Astrocyte (in vitro differentiated cells and primary cell): ENCODE measurements around the gene SEC22A. TPM values are rescaled to one million over a fixed set of nuclear protein-coding genes. Genes with fewer than 3 reads are reported as not detected.

Source experiments
- DNase-seq: peaks from one replicate; pipeline ENCODE4 v3.0.0-alpha.2; 2010; ENCODE audit warnings: low read depth
- FAIRE-seq: peaks from 2 replicates; lab custom pipeline; 2011; peaks lifted over from hg19 to GRCh38; lab: Jason Lieb, UNC
- H2AFZ ChIP-seq: 2 replicates; pipeline ENCODE4 v1.6.0; 2012; ENCODE audit warnings: low read depth, low read length, inconsistent platforms
- H3K27ac ChIP-seq: 2 replicates; pipeline ENCODE4 v1.5.1; 2011; ENCODE audit warnings: low read depth, low read length, inconsistent platforms
- H3K27me3 ChIP-seq: 2 replicates; pipeline ENCODE4 v1.6.0; 2011; ENCODE audit warnings: low read length, inconsistent platforms; ENCODE audit not compliant: insufficient read depth
- H3K36me3 ChIP-seq: 2 replicates; pipeline ENCODE4 v1.5.1; 2011; ENCODE audit warnings: low read length, inconsistent platforms; ENCODE audit not compliant: insufficient read depth
- H3K4me1 ChIP-seq: 2 replicates; pipeline ENCODE4 v1.5.1; 2011; ENCODE audit warnings: low read length, inconsistent platforms; ENCODE audit not compliant: insufficient read depth
- H3K4me2 ChIP-seq: 2 replicates; pipeline ENCODE4 v1.6.0; 2012; ENCODE audit warnings: low read length, inconsistent platforms
- H3K4me3 ChIP-seq: 2 replicates; pipeline ENCODE4 v1.5.1; 2011; ENCODE audit warnings: low read depth, mild to moderate bottlenecking, low read length, inconsistent platforms; ENCODE audit not compliant: insufficient read depth
- H3K79me2 ChIP-seq: 2 replicates; pipeline ENCODE4 v1.6.0; 2012; ENCODE audit warnings: mild to moderate bottlenecking, low read length, inconsistent platforms; ENCODE audit not compliant: insufficient read depth
- H3K9ac ChIP-seq: 2 replicates; pipeline ENCODE4 v1.6.0; 2012; ENCODE audit warnings: mild to moderate bottlenecking, low read length, inconsistent platforms
- H3K9me3 ChIP-seq: 2 replicates; pipeline ENCODE4 v1.5.1; 2012; ENCODE audit warnings: low read depth, mild to moderate bottlenecking, low read length, inconsistent platforms; ENCODE audit not compliant: insufficient read depth
- H4K20me1 ChIP-seq: 2 replicates; pipeline ENCODE4 v1.6.0; 2012; ENCODE audit warnings: low read length, inconsistent platforms; ENCODE audit not compliant: insufficient read depth
- H3K27ac Mint-ChIP-seq: one replicate; pipeline ENCODE4 v1.8.0; 2021; ENCODE audit warnings: mild to moderate bottlenecking, mixed read lengths; ENCODE audit not compliant: unreplicated experiment
- H3K27me3 Mint-ChIP-seq: one replicate; pipeline ENCODE4 v1.8.0; 2021; ENCODE audit warnings: low read depth, mixed read lengths; ENCODE audit not compliant: unreplicated experiment
- H3K36me3 Mint-ChIP-seq: one replicate; pipeline ENCODE4 v1.8.0; 2021; ENCODE audit warnings: low read depth, mixed read lengths; ENCODE audit not compliant: unreplicated experiment
- H3K4me1 Mint-ChIP-seq: one replicate; pipeline ENCODE4 v1.8.0; 2021; ENCODE audit warnings: low read depth, mixed read lengths; ENCODE audit not compliant: unreplicated experiment
- H3K4me3 Mint-ChIP-seq: one replicate; pipeline ENCODE4 v1.8.0; 2021; ENCODE audit warnings: mild to moderate bottlenecking, moderate library complexity, mixed read lengths; ENCODE audit not compliant: unreplicated experiment
- H3K9me3 Mint-ChIP-seq: one replicate; pipeline ENCODE4 v1.8.0; 2021; ENCODE audit warnings: mild to moderate bottlenecking, mixed read lengths; ENCODE audit not compliant: unreplicated experiment
- CTCF ChIP-seq: IDR thresholded peaks from 2 replicates; pipeline ENCODE4 v1.5.1; 2011; ENCODE audit warnings: low read depth, mild to moderate bottlenecking, inconsistent platforms, low read length, moderate library complexity; ENCODE audit not compliant: insufficient read depth
- EZH2 ChIP-seq: IDR thresholded peaks from 2 replicates; pipeline ENCODE4 v1.6.1; 2012; ENCODE audit warnings: mild to moderate bottlenecking, low read length, inconsistent platforms; ENCODE audit not compliant: insufficient read depth
- total RNA-seq: library from RNA; stranded (reverse); gene quantifications from 2 replicates; pipeline ENCODE4 v1.2.1, GENCODE V29; 2021

SEC22A gene
- total RNA-seq, 1 donor from 2014 or later, result 10.9 TPM

- H3K9me3 Mint-ChIP-seq, result no peaks in the 10 kb centered on the region
- no peak overlapping the region for H2AFZ ChIP-seq
- peaks cover 13% of the 10 kb centered on the region for H3K4me1 Mint-ChIP-seq
- TF ChIP-seq EZH2 (no peak), CTCF (no peak)
- no peak overlapping the region for H3K27ac Mint-ChIP-seq
- no peaks in the 10 kb centered on the region for H3K4me1 ChIP-seq
- peaks cover 4% of the 10 kb centered on the region for H3K36me3 ChIP-seq
- H3K79me2 ChIP-seq, result no peaks in the 10 kb centered on the region
- no peak overlapping the region for H3K4me2 ChIP-seq
- no peaks in the 10 kb centered on the region for H3K27me3 ChIP-seq
- H3K9me3 ChIP-seq, result no peaks in the 10 kb centered on the region
- no peak overlapping the region for H3K9ac ChIP-seq
- no peak overlapping the region for H3K4me3 ChIP-seq
- H3K27me3 Mint-ChIP-seq, result no peaks in the 10 kb centered on the region
- FAIRE-seq (no peak), DNase-seq (no peak)
- no peak overlapping the region for H3K4me3 Mint-ChIP-seq
- peaks cover 12% of the 10 kb centered on the region for H3K36me3 Mint-ChIP-seq
- no peak overlapping the region for H3K27ac ChIP-seq
- peaks cover 2% of the 10 kb centered on the region for H4K20me1 ChIP-seq
These were observed 31.8 kb upstream of the SEC22A start for GRCh38 chr3:123169930-123170329.

DNA sequence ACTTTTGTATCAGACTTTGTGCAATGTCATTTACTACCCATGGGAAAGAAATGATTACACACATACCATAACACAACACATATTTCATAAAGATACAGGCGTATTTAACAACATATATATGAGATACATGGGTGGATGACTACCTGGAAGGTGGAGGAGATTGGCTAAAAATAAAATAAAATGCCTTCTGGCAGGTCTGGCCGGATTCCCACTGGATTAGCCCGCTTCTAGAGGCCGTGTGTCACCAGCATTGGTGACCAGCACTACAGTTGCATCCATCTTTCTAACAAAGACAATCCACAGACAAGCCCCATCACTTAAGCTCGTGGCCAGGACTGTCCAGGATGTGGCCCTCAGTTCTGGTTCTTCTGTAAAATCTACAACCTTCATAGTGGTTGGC is 21.0 kb upstream of the SEC22A start:
- no peak overlapping the region for H3K4me3 Mint-ChIP-seq
- H3K9ac ChIP-seq, result no peak overlapping the region
- H3K27ac Mint-ChIP-seq, result no peak overlapping the region
- no peaks in the 10 kb centered on the region for H4K20me1 ChIP-seq
- H3K4me1 Mint-ChIP-seq, result no peaks in the 10 kb centered on the region
- no peaks in the 10 kb centered on the region for H3K9me3 Mint-ChIP-seq
- no peaks in the 10 kb centered on the region for H3K27me3 Mint-ChIP-seq
- no peak overlapping the region for H3K4me3 ChIP-seq
- no peaks in the 10 kb centered on the region for H3K4me1 ChIP-seq
- H3K36me3 ChIP-seq, result no peaks in the 10 kb centered on the region
- H3K36me3 Mint-ChIP-seq, result peaks cover 7% of the 10 kb centered on the region
- DNase-seq, result no peak
- H3K79me2 ChIP-seq, result no peaks in the 10 kb centered on the region
- H3K27me3 ChIP-seq, result no peaks in the 10 kb centered on the region
- TF ChIP-seq EZH2, result no peak
- no peak for TF ChIP-seq CTCF
- H3K4me2 ChIP-seq, result no peak overlapping the region
- H3K27ac ChIP-seq, result no peak overlapping the region
- H3K9me3 ChIP-seq, result no peaks in the 10 kb centered on the region
- H2AFZ ChIP-seq, result no peak overlapping the region
- FAIRE-seq, result no peak

DNA sequence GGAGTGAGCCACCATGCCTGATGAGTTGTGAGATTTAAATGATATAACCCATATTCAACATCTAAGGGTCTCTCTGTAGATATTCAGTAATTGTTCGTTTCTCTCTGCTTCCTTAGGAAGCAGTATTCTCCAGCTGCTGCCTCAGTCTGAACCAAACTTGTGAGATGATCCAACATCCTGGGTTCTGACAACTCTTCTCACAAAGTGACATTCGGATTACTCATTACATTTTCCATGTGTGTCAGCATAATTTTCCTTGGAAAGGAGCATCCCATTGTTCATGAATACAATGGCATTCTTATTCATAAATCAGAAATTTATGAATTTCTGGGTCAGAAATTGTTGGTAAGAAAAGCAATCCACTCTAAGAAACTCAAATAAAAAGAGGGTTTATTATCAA is 15.0 kb upstream of the SEC22A start:
- H3K9me3 Mint-ChIP-seq, result peaks cover 2% of the 10 kb centered on the region
- DNase-seq, result no peak
- H3K4me3 ChIP-seq, result no peak overlapping the region
- H3K9ac ChIP-seq, result no peak overlapping the region
- H3K36me3 ChIP-seq, result no peaks in the 10 kb centered on the region
- no peaks in the 10 kb centered on the region for H3K9me3 ChIP-seq
- H3K4me3 Mint-ChIP-seq, result no peak overlapping the region
- no peaks in the 10 kb centered on the region for H4K20me1 ChIP-seq
- no peaks in the 10 kb centered on the region for H3K27me3 Mint-ChIP-seq
- peaks cover 5% of the 10 kb centered on the region for H3K36me3 Mint-ChIP-seq
- H3K27ac Mint-ChIP-seq, result no peak overlapping the region
- no peak for FAIRE-seq
- H3K79me2 ChIP-seq, result no peaks in the 10 kb centered on the region
- H3K27ac ChIP-seq, result no peak overlapping the region
- no peaks in the 10 kb centered on the region for H3K4me1 Mint-ChIP-seq
- TF ChIP-seq CTCF (no peak), EZH2 (no peak)
- H3K4me1 ChIP-seq, result no peaks in the 10 kb centered on the region
- H3K4me2 ChIP-seq, result no peak overlapping the region
- H2AFZ ChIP-seq, result no peak overlapping the region
- H3K27me3 ChIP-seq, result no peaks in the 10 kb centered on the region
